ENCODE measurements around the gene BANP. TPM values are rescaled to one million over a fixed set of nuclear protein-coding genes. Genes with fewer than 3 reads are reported as not detected.
A peak's percentile ranks its signal among the peaks of the same experiment; 100 is the strongest.
"Not testable (repeated sequence)": the region's sequence is repeated elsewhere in the genome, so short reads cannot be mapped to it uniquely, and the experiment has no call there.

The BANP gene
- total RNA-seq, 1 donor from 2014 or later = 28.2 TPM

DNA sequence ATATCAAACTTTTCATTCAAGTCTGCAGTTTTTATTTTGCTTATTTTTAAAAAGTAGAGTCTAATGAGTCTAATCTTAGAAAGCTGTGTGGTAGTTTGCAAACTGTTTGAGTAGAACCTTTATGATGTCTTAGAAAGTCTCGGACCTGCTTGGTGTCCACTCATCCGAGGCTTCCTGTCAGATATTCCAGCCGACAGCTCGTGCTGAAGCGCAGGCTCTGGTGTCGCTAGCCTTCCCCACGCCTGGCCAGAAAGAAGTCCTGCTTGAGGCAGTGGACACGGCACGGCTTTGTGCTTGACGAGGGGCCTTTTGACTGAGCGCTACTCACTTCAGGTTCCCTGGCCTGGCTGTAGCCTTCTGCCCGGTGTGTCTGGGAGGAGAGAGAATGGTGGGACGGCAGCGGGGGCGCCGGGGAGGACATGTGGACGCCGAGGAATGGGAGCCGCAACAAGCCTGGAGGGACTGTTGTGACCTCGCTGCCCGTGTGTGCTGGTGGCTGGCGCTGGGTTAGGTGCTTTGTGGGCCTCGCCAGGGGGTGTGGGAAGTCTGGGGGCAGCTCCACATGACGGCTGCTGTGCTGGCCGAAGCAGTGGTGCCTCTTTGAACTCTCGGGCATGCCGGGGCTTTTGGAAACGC, 33.5 kb downstream of the BANP start:
- no peak overlapping the region for H3K4me3 ChIP-seq (ENCODE audit: low read length in 3 of 3)
- no peak overlapping the region for H3K9ac ChIP-seq (ENCODE audit: low read depth in 1 of 3, low read length in 3 of 3)
- no peak overlapping the region for H3K27ac ChIP-seq (ENCODE audit: low read depth, low read length)
- peaks cover 0 to 12% (median 2%) of the 10 kb centered on the region in 3 donors for H3K4me1 ChIP-seq (ENCODE audit: control insufficient read depth in 3 of 3, insufficient read depth in 3 of 3, low read length in 3 of 3)
- H3K36me3 ChIP-seq (ENCODE audit: control insufficient read depth in 3 of 3, insufficient read depth in 3 of 3, low read length in 3 of 3) = peaks cover 12 to 20% (median 16%) of the 10 kb centered on the region in 3 donors
- no peaks in the 10 kb centered on the region for H3K27me3 ChIP-seq (ENCODE audit: control insufficient read depth in 3 of 3, insufficient read depth in 3 of 3, low read length in 3 of 3)
- no peaks in the 10 kb centered on the region for H3K9me3 ChIP-seq (ENCODE audit: control insufficient read depth in 3 of 3, low read length in 3 of 3)

DNA sequence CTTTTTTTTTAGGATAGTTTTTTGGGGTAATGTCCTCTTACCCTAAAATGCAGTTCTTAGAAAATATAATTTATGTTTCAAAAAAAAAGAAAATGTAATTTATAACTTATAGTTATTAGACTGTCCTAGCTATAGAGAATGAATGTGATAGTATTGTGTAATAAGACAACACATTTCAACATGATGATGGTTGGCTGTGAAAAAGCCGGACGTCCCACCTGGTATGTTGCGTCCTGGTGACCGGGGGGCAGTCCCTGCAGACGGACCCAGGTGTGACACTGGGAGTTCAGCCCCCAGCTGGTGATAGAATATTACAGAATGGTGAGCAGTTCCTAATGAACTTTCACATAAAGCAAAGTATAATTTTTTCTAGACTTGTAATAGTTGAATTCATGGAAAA, 34.3 kb downstream of the BANP start:
- not testable (repeated sequence) for H3K27ac ChIP-seq (ENCODE audit: low read depth, low read length); H3K27me3 ChIP-seq (ENCODE audit: control insufficient read depth in 3 of 3, insufficient read depth in 3 of 3, low read length in 3 of 3); H3K4me1 ChIP-seq (ENCODE audit: control insufficient read depth in 3 of 3, insufficient read depth in 3 of 3, low read length in 3 of 3); H3K4me3 ChIP-seq (ENCODE audit: low read length in 3 of 3); H3K9ac ChIP-seq (ENCODE audit: low read depth in 1 of 3, low read length in 3 of 3); H3K9me3 ChIP-seq (ENCODE audit: control insufficient read depth in 3 of 3, low read length in 3 of 3)
- peaks cover 12 to 20% (median 16%) of the 10 kb centered on the region in 3 donors for H3K36me3 ChIP-seq (ENCODE audit: control insufficient read depth in 3 of 3, insufficient read depth in 3 of 3, low read length in 3 of 3)

DNA sequence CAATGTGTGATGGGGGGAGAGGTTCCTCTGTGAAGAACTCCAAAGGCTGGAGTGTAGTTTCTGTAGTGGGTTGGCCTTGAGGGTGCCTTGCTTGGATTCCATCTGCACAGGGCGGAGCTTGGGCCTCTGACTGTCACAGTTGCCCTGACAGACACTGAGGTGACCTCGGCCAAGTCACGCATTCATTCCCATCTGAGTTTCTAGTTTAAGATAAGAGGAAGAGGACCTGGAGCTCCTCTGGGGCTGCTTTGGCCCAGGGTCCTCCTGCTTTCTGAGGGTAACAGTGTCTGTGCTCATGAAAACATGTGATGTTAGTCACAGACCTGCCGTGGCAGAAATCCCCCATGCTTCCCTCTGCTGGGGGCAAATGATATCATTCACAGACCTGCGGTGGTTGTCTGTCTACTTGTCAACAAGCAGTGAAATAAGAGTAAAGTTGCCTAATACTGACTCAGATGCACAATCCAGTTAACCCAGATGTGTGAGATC, 35.2 kb downstream of the BANP start:
- H3K27me3 ChIP-seq (ENCODE audit: control insufficient read depth in 3 of 3, insufficient read depth in 3 of 3, low read length in 3 of 3); H3K9ac ChIP-seq (ENCODE audit: low read depth in 1 of 3, low read length in 3 of 3); H3K9me3 ChIP-seq (ENCODE audit: control insufficient read depth in 3 of 3, low read length in 3 of 3); H3K4me3 ChIP-seq (ENCODE audit: low read length in 3 of 3); H3K4me1 ChIP-seq (ENCODE audit: control insufficient read depth in 3 of 3, insufficient read depth in 3 of 3, low read length in 3 of 3): not testable (repeated sequence)
- Histone ChIP-seq H3K36me3 (ENCODE audit: control insufficient read depth in 3 of 3, insufficient read depth in 3 of 3, low read length in 3 of 3) (peaks cover 12 to 16% (median 13%) of the 10 kb centered on the region in 3 donors), H3K27ac (ENCODE audit: low read depth, low read length) (peak overlapping the region; percentile 40)

DNA sequence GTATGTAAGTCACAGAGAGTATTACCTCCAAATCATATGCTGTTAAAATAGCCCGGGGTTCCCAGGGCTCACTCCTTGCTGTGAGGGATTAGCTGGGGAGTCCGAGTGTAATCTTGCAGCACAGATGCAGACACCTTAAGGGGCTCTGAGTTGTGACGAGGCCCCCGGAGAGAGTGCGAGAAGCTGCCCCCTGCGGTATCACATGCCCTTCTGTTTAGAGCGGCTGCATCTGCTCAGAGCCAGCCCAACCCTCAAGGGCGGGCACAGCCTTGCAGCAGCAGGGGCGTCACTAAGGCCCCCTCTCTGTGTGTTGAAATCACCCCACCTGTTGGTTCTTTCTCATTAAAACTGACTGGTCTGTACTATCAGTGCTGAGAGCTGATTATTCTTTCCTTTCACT, 37.4 kb downstream of the BANP start:
- not testable (repeated sequence) for H3K4me1 ChIP-seq (ENCODE audit: control insufficient read depth in 3 of 3, insufficient read depth in 3 of 3, low read length in 3 of 3); H3K27ac ChIP-seq (ENCODE audit: low read depth, low read length); H3K27me3 ChIP-seq (ENCODE audit: control insufficient read depth in 3 of 3, insufficient read depth in 3 of 3, low read length in 3 of 3); H3K9ac ChIP-seq (ENCODE audit: low read depth in 1 of 3, low read length in 3 of 3); H3K4me3 ChIP-seq (ENCODE audit: low read length in 3 of 3); H3K9me3 ChIP-seq (ENCODE audit: control insufficient read depth in 3 of 3, low read length in 3 of 3)
- peaks cover 7 to 11% (median 7%) of the 10 kb centered on the region in 3 donors for H3K36me3 ChIP-seq (ENCODE audit: control insufficient read depth in 3 of 3, insufficient read depth in 3 of 3, low read length in 3 of 3)

DNA sequence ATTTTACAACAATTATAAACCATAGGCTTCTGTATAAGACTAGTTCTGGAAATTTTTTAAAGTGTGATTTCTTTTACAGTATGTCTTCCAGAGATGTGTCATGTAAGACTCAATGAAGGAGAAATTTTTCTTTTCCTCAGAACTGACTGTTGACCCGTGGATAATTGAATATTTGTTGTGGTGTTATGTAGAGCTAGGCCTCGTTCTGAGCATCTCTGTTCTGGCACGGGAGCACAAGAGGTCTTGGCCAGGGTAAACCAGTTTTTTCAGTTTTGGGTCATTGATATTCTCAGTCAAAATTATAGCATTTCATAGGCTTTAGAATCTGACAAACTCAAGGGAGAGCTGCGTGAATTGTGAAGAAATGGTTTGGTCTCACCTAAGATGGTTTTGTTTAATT, 39.0 kb downstream of the BANP start:
- not testable (repeated sequence) for H3K27me3 ChIP-seq (ENCODE audit: control insufficient read depth in 3 of 3, insufficient read depth in 3 of 3, low read length in 3 of 3); H3K4me3 ChIP-seq (ENCODE audit: low read length in 3 of 3); H3K27ac ChIP-seq (ENCODE audit: low read depth, low read length); H3K36me3 ChIP-seq (ENCODE audit: control insufficient read depth in 3 of 3, insufficient read depth in 3 of 3, low read length in 3 of 3); H3K4me1 ChIP-seq (ENCODE audit: control insufficient read depth in 3 of 3, insufficient read depth in 3 of 3, low read length in 3 of 3); H3K9me3 ChIP-seq (ENCODE audit: control insufficient read depth in 3 of 3, low read length in 3 of 3); H3K9ac ChIP-seq (ENCODE audit: low read depth in 1 of 3, low read length in 3 of 3)

DNA sequence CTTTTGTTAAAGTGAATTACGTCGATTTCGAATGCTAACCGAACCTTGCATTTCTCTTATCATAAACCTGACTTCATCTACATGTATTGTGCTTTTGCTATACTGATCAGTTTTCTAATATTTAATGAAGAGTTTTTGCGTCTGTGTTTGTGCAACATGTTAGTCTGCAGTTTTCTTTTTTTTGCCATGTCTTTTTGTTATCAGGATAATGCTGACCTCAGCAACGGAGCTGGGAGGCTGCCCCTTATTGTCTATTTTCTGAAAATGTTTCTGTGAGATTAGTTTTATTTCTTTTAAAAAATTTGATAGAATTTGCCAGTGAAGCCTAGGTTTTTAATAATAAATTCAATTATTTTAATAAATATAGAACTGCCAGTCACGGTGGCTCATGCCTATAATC, 40.9 kb downstream of the BANP start:
- H3K4me3 ChIP-seq (ENCODE audit: low read length in 3 of 3); H3K9ac ChIP-seq (ENCODE audit: low read depth in 1 of 3, low read length in 3 of 3); H3K4me1 ChIP-seq (ENCODE audit: control insufficient read depth in 3 of 3, insufficient read depth in 3 of 3, low read length in 3 of 3); H3K27me3 ChIP-seq (ENCODE audit: control insufficient read depth in 3 of 3, insufficient read depth in 3 of 3, low read length in 3 of 3); H3K27ac ChIP-seq (ENCODE audit: low read depth, low read length); H3K9me3 ChIP-seq (ENCODE audit: control insufficient read depth in 3 of 3, low read length in 3 of 3); H3K36me3 ChIP-seq (ENCODE audit: control insufficient read depth in 3 of 3, insufficient read depth in 3 of 3, low read length in 3 of 3): not testable (repeated sequence)

DNA sequence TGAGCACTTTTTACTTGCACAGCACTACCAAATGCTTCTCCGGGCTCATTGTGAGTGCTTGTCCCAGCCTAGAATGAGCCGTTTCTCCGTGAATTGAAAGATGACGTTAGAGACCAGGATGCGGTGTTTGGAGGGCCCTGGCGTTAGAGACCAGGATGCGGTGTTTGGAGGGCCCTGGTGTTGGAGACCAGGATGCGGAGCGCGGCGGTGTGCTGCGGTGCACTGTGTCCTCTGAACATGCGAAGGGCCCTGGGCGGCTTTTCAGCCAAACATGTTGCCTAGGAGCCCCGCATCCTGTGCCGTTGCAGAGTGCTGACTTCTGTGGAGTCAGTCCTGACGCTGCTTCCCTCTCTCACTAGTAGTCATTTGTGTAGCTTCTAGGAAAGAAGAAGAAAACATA, 42.7 kb downstream of the BANP start:
- H3K9me3 ChIP-seq (ENCODE audit: control insufficient read depth in 3 of 3, low read length in 3 of 3) = no peaks in the 10 kb centered on the region
- H3K27ac ChIP-seq (ENCODE audit: low read depth, low read length) = no peak overlapping the region

DNA sequence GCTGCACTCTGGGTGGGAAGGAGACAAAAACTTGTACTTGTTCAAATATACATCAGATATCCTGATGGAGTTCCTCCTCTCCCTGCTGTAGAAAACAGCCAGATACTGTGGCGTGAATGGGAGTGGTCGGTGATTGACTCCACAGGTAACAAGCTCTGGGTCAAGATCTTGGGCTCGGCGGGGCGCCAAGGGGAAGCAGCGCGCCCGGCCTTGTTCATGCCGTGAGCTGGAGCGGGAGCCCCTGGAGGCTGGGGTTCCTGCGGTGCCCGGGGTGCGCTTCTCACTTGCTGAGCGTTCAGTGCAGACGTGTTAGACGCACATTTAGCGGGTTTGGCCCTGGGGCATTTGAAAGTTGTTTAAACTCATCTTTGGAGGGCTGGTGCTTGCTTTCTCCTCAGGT, 44.4 kb downstream of the BANP start:
- no peak overlapping the region for H3K4me3 ChIP-seq (ENCODE audit: low read length in 3 of 3)
- no peak overlapping the region for H3K27ac ChIP-seq (ENCODE audit: low read depth, low read length)
- H3K9ac ChIP-seq (ENCODE audit: low read depth in 1 of 3, low read length in 3 of 3) = no peak overlapping the region
- no peaks in the 10 kb centered on the region for H3K27me3 ChIP-seq (ENCODE audit: control insufficient read depth in 3 of 3, insufficient read depth in 3 of 3, low read length in 3 of 3)
- peaks cover 0 to 6% (median 3%) of the 10 kb centered on the region in 3 donors for H3K36me3 ChIP-seq (ENCODE audit: control insufficient read depth in 3 of 3, insufficient read depth in 3 of 3, low read length in 3 of 3)
- H3K4me1 ChIP-seq (ENCODE audit: control insufficient read depth in 3 of 3, insufficient read depth in 3 of 3, low read length in 3 of 3) = no peaks in the 10 kb centered on the region
- H3K9me3 ChIP-seq (ENCODE audit: control insufficient read depth in 3 of 3, low read length in 3 of 3) = no peaks in the 10 kb centered on the region

More for the DNA sequence above, 42.7 kb downstream of the BANP start:
- H3K4me1 ChIP-seq (ENCODE audit: control insufficient read depth in 3 of 3, insufficient read depth in 3 of 3, low read length in 3 of 3) = no peaks in the 10 kb centered on the region
- peaks cover 0 to 6% (median under 1%) of the 10 kb centered on the region in 3 donors for H3K36me3 ChIP-seq (ENCODE audit: control insufficient read depth in 3 of 3, insufficient read depth in 3 of 3, low read length in 3 of 3)
- H3K4me3 ChIP-seq (ENCODE audit: low read length in 3 of 3) = no peak overlapping the region
- H3K27me3 ChIP-seq (ENCODE audit: control insufficient read depth in 3 of 3, insufficient read depth in 3 of 3, low read length in 3 of 3) = no peaks in the 10 kb centered on the region
- no peak overlapping the region for H3K9ac ChIP-seq (ENCODE audit: low read depth in 1 of 3, low read length in 3 of 3)

DNA sequence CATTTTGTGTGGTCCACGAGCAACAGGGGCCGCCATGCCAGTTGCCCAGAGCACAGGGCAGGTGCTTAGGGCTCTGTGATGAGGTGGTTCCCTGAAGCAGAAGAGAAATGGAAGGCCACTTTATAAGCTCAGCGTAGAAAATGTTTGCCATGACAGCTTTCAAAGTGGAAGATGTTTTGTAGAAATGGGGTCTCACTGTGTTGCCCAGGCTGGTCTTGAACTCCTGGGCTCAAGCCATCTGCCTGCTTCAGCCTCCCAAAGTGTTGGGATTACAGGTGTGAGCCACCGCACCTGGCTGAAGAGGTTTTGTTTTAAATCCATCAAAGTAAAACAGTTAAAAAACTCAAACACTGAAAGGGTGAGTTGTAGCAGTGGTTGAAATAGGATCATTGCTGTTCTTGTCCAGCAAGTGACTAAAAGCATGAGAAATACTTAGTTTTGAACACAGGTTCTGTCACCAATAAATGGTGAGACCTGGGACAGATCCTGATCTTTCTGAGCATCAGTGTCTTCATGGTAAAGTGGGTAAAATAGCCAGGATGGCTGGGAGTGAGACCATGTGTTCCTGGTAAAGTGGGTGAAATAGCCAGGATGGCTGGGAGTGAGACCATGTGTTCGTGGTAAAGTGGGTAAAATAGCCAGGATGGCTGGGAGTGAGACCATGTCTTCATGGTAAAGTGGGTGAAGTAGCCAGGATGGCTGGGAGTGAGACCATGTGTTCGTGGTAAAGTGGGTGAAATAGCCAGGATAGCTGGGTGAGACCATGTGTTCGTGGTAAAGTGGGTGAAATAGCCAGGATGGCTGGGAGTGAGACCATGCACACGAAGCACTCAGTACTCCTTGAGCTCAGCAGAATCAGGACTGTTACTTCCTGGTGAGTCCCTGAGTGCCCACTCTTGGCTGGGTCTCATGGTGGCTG, 46.0 kb downstream of the BANP start:
- Histone ChIP-seq H3K4me1 (ENCODE audit: control insufficient read depth in 3 of 3, insufficient read depth in 3 of 3, low read length in 3 of 3) (no peaks in the 10 kb centered on the region), H3K4me3 (ENCODE audit: low read length in 3 of 3) (no peak overlapping the region), H3K36me3 (ENCODE audit: control insufficient read depth in 3 of 3, insufficient read depth in 3 of 3, low read length in 3 of 3) (peaks cover 0 to 8% (median 3%) of the 10 kb centered on the region in 3 donors), H3K27me3 (ENCODE audit: control insufficient read depth in 3 of 3, insufficient read depth in 3 of 3, low read length in 3 of 3) (no peaks in the 10 kb centered on the region), H3K9ac (ENCODE audit: low read depth in 1 of 3, low read length in 3 of 3) (no peak overlapping the region), H3K9me3 (ENCODE audit: control insufficient read depth in 3 of 3, low read length in 3 of 3) (no peaks in the 10 kb centered on the region), H3K27ac (ENCODE audit: low read depth, low read length) (no peak overlapping the region)

DNA sequence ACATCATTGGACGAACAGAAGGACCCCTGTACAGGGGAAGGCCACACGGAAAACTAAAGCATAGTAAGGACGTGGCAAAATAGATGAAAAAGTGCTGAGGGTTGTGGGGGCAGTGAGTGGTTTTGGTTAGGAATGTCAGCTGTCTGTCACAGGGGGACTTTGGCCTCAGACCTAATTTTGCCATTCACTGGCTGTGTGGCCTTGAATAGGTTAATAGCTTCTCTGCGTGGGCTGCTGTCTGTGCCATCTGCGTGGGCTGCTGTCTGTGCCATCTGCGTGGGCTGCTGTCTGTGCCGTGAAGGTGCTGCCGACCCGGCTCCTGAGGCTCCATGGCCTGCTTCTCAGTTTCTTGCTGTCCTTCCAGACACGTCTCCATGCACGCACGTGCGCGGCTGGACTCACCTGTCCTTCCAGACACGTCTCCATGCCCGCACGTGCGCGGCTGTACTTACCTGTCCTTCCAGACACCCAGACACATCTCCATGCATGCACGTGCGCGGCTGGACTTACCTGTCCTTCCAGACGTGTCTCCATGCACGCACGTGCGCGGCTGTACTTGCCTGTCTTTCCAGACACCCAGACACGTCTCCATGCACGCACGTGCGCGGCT, 47.1 kb downstream of the BANP start:
- not testable (repeated sequence) for H3K4me3 ChIP-seq (ENCODE audit: low read length in 3 of 3); H3K9me3 ChIP-seq (ENCODE audit: control insufficient read depth in 3 of 3, low read length in 3 of 3); H3K27ac ChIP-seq (ENCODE audit: low read depth, low read length); H3K27me3 ChIP-seq (ENCODE audit: control insufficient read depth in 3 of 3, insufficient read depth in 3 of 3, low read length in 3 of 3); H3K4me1 ChIP-seq (ENCODE audit: control insufficient read depth in 3 of 3, insufficient read depth in 3 of 3, low read length in 3 of 3); H3K9ac ChIP-seq (ENCODE audit: low read depth in 1 of 3, low read length in 3 of 3); H3K36me3 ChIP-seq (ENCODE audit: control insufficient read depth in 3 of 3, insufficient read depth in 3 of 3, low read length in 3 of 3)
